ENCODE results near the gene GID8. TPM values are rescaled to one million over a fixed set of nuclear protein-coding genes. Genes with fewer than 3 reads are reported as not detected.

Gene GID8
- total RNA-seq, 1 donor from 2014 or later = 55.8 TPM

DNA sequence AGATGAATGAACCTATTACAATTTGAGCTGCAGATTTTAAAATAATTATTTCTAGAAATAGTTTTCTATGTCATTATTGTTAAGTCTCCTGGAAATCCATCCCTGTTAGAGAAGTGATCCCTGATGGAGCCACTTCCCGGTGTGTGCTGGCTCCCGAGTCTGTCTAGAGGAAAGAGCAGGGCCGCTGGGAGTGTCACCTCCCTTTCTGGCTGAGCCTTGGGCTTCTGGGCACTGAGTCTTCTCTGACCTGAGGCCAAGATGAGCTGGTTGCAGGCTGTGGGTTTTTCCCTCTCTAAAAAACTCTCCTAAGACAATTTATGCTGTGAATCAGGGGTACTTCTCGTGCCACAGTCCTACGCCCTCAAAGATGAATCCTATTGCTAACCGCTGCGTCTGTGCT is 47.5 kb upstream of the GID8 start:
- no peak for TF ChIP-seq CTCF (conservative IDR thresholded peaks at IDR 0.05)
- Mint-ChIP-seq H3K4me1 (ENCODE audit: unreplicated experiment) (peaks cover 5% of the 10 kb centered on the region), H3K27ac (no peak overlapping the region), H3K4me3 (no peak overlapping the region), H3K9me3 (no peaks in the 10 kb centered on the region), H3K36me3 (peaks cover 17% of the 10 kb centered on the region), H3K27me3 (no peaks in the 10 kb centered on the region)
- DNase-seq (ENCODE audit: extremely low spot score, unreplicated experiment) = no peak

- H3K4me3 Mint-ChIP-seq = no peak overlapping the region
- H3K36me3 Mint-ChIP-seq = peaks cover 17% of the 10 kb centered on the region
- no peak for TF ChIP-seq CTCF (conservative IDR thresholded peaks at IDR 0.05)
- peaks cover 5% of the 10 kb centered on the region for H3K4me1 Mint-ChIP-seq (ENCODE audit: unreplicated experiment)
- H3K9me3 Mint-ChIP-seq = no peaks in the 10 kb centered on the region
- no peaks in the 10 kb centered on the region for H3K27me3 Mint-ChIP-seq
- no peak for DNase-seq (ENCODE audit: extremely low spot score, unreplicated experiment)
- H3K27ac Mint-ChIP-seq = no peak overlapping the region
Measured at GRCh38 chr20:62891111-62891510, 46.8 kb upstream of the GID8 start.

DNA sequence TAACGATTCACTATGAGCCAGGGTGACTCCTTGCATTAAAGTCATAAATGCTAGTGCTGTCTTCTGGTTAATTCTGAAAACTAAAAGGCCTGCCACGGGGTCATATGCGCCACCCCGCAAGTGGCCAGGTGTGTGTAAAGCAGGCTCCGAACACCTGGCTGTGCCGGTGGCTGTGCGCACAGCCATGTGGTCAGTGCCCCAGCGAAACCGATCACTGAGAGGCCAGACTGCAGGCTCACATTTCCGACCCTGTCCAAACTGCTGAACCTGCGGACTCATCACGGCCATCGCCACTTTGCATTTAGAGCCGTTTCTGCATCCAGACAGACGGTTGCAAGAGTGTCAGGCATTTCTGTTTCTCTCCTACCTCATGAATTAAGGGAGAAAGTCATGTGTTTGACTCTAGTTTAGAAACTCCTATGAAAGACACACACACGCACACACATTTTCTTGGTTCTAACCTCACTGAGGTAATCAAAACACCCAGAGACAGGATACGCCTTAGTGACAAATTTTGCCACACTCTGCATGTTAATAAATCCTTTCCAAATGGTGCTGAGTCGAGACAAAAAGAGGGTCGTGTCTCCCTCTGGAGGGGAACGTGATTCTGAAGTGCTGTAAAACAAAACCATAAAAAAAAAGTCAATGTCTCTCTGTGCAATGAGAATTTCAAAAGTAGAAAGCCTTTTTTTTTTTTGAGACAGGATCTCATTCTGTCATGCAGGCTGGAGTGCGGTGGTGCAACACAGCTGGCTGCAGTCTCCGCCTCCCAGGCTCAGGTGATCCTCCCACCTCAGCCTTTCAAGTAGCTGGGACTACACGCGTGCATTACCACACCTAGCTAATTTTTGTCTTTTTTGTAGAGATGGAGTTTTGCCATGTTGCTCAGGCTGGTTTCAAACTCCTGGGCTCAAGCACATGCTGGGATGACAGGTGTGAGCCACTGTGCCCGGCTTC is 45.3 kb upstream of the GID8 start:
- no peak for TF ChIP-seq CTCF (conservative IDR thresholded peaks at IDR 0.05)
- Mint-ChIP-seq H3K4me1 (ENCODE audit: unreplicated experiment) (peaks cover 3% of the 10 kb centered on the region), H3K27me3 (no peaks in the 10 kb centered on the region), H3K27ac (no peak overlapping the region), H3K4me3 (no peak overlapping the region), H3K36me3 (peaks cover 10% of the 10 kb centered on the region), H3K9me3 (no peaks in the 10 kb centered on the region)
- DNase-seq (ENCODE audit: extremely low spot score, unreplicated experiment) = no peak

- peaks cover 10% of the 10 kb centered on the region for H3K36me3 Mint-ChIP-seq
- H3K4me1 Mint-ChIP-seq (ENCODE audit: unreplicated experiment) = peaks cover 12% of the 10 kb centered on the region
- no peak overlapping the region for H3K4me3 Mint-ChIP-seq
- no peak for DNase-seq (ENCODE audit: extremely low spot score, unreplicated experiment)
- no peak overlapping the region for H3K27ac Mint-ChIP-seq
- H3K9me3 Mint-ChIP-seq = no peaks in the 10 kb centered on the region
- no peaks in the 10 kb centered on the region for H3K27me3 Mint-ChIP-seq
- peak; percentile 30 for TF ChIP-seq CTCF (conservative IDR thresholded peaks at IDR 0.05)
Measured at GRCh38 chr20:62893700-62894099, 44.2 kb upstream of the GID8 start.

GRCh38 chr20:62894261-62894660 is 43.7 kb upstream of the GID8 start:
- H3K36me3 Mint-ChIP-seq = peaks cover 10% of the 10 kb centered on the region
- H3K27ac Mint-ChIP-seq = no peak overlapping the region
- no peaks in the 10 kb centered on the region for H3K9me3 Mint-ChIP-seq
- TF ChIP-seq CTCF (conservative IDR thresholded peaks at IDR 0.05) = no peak
- H3K4me1 Mint-ChIP-seq (ENCODE audit: unreplicated experiment) = peaks cover 16% of the 10 kb centered on the region
- no peaks in the 10 kb centered on the region for H3K27me3 Mint-ChIP-seq
- H3K4me3 Mint-ChIP-seq = no peak overlapping the region
- no peak for DNase-seq (ENCODE audit: extremely low spot score, unreplicated experiment)
